Panc1 (cell line): ENCODE measurements around the gene ENOX1. TPM values are rescaled to one million over a fixed set of nuclear protein-coding genes. Genes with fewer than 3 reads are reported as not detected.
A peak's percentile ranks its signal among the peaks of the same experiment; 100 is the strongest.

Experiments used
- ATAC-seq: fragments of 200-7000 bp; cut with Tn5 transposase; 2 replicates; pipeline ENCODE4 v1.9.1; 2020; ENCODE audit warnings: mild to moderate bottlenecking, moderate library complexity
- Bru-seq: library from RNA; stranded (reverse); fragments of 400-500 nt; gene quantifications from one replicate; lab custom pipeline; 2021; lab: Mats Ljungman, UMichigan
- BruChase-seq, 2 experiments: library from RNA; stranded (reverse); fragments of 400-500 nt; gene quantifications; one replicate each; lab custom pipeline; 2021; lab: Mats Ljungman, UMichigan
- BruUV-seq: library from RNA; stranded (reverse); fragments of 400-500 nt; replicated peaks from 2 replicates; lab custom pipeline; 2021; lab: Mats Ljungman, UMichigan
- CTCF ChIA-PET: fragments of 300-600 bp; sonication (Branson Sonifier 250); formaldehyde crosslinking; loops from one replicate; lab custom pipeline; 2022; ENCODE audit warnings: antibody characterized with exemption; lab: Charles Lee
- POLR2A ChIA-PET: fragments of 300-600 bp; sonication (Branson Sonifier 250); formaldehyde crosslinking; loops from one replicate; lab custom pipeline; 2022; ENCODE audit warnings: antibody characterized with exemption; lab: Charles Lee
- DNase-seq: peaks from one replicate; pipeline ENCODE4 v3.0.0-alpha.2; 2010; ENCODE audit warnings: low read depth, low spot score
- H3K27ac ChIP-seq: 2 replicates; pipeline ENCODE4 v1.5.1; 2011; ENCODE audit warnings: mild to moderate bottlenecking, low read length, inconsistent platforms
- H3K27me3 ChIP-seq: fragments of 200-500 bp; sonication (Bioruptor generic); 2 replicates; pipeline ENCODE4 v1.6.0; 2014; ENCODE audit warnings: low read length, inconsistent platforms; ENCODE audit not compliant: control insufficient read depth, insufficient read depth
- H3K36me3 ChIP-seq: fragments of 200-500 bp; sonication (Bioruptor generic); 2 replicates; pipeline ENCODE4 v1.5.1; 2014; ENCODE audit warnings: inconsistent platforms, mild to moderate bottlenecking, low read length, moderate library complexity; ENCODE audit not compliant: control insufficient read depth, insufficient read depth
- H3K4me1 ChIP-seq: 2 replicates; pipeline ENCODE4 v1.5.1; 2011; ENCODE audit warnings: inconsistent platforms, mild to moderate bottlenecking, low read length, moderate library complexity; ENCODE audit not compliant: control insufficient read depth, insufficient read depth
- H3K4me3 ChIP-seq, 2 experiments: 2 replicates each; pipeline ENCODE4 v1.5.1; 2011 to 2012; ENCODE audit warnings: low read depth in 2 of 2, low read length in 2 of 2, mild to moderate bottlenecking in 2 of 2, inconsistent platforms in 1 of 2, moderate library complexity in 1 of 2
- H3K9me3 ChIP-seq: fragments of 200-500 bp; sonication (Bioruptor generic); 2 replicates; pipeline ENCODE4 v1.5.1; 2014; ENCODE audit warnings: low read depth, mild to moderate bottlenecking, inconsistent platforms, low read length, moderate library complexity; ENCODE audit not compliant: control insufficient read depth, insufficient read depth
- POLR2AphosphoS5 ChIP-seq: IDR thresholded peaks from 2 replicates; pipeline ENCODE4 v1.6.1; 2012; ENCODE audit warnings: mild to moderate bottlenecking, low read depth, low read length, moderate library complexity
- SIN3A ChIP-seq: IDR thresholded peaks from 2 replicates; pipeline ENCODE4 v1.6.1; 2012; ENCODE audit warnings: low read depth, mild to moderate bottlenecking, low read length, moderate library complexity, borderline replicate concordance; ENCODE audit not compliant: insufficient read depth
- TCF7L2 ChIP-seq: IDR thresholded peaks from 2 replicates; pipeline ENCODE4 v1.6.1; 2011; ENCODE audit warnings: mild to moderate bottlenecking, low read depth, low read length, inconsistent platforms
- in situ Hi-C: cut with HindIII; loops from 2 replicates; pipeline ENCODE4 v1.10.0; 2016; ENCODE audit warnings: low sequenced_read_pairs, low pct_unique_long_range_greater_than_20kb
- intact Hi-C: fragments of 100-400 bp; cut with micrococcal nuclease; formaldehyde crosslinking; loops from one replicate; pipeline ENCODE4 v1.10.0; 2022; ENCODE audit not compliant: unreplicated experiment
- long read RNA-seq: library from polyadenylated mRNA; unstranded; transcript quantifications from one replicate; pipeline ENCODE4 v2.0.0, GENCODE V29; 2021; ENCODE audit not compliant: unreplicated experiment
- polyA plus RNA-seq: library from polyadenylated mRNA; unstranded; fragments of >200 nt; gene quantifications from one replicate; pipeline ENCODE4 v1.2.1, GENCODE V29; 2012; ENCODE audit warnings: missing spikeins; ENCODE audit not compliant: insufficient read length
- total RNA-seq: library from RNA; stranded (reverse); gene quantifications from one replicate; pipeline ENCODE4 v1.2.1, GENCODE V29; 2021; ENCODE audit not compliant: unreplicated experiment
- TF ChIP-seq, protein P1 (sequence below): fragments of 450-650 bp; IDR thresholded peaks from 2 replicates; pipeline ENCODE4 v1.5.1; 2017; ENCODE audit warnings: mild to moderate bottlenecking
- TF ChIP-seq, protein P2 (sequence below), 2 experiments: IDR thresholded peaks; 2 replicates each; pipeline ENCODE4 v1.6.1; 2011 to 2012; ENCODE audit warnings: low read depth in 2 of 2, control low read depth in 1 of 2, low read length in 1 of 2, mild to moderate bottlenecking in 1 of 2, moderate library complexity in 1 of 2; ENCODE audit not compliant: insufficient read depth in 1 of 2

ENOX1 gene
- total RNA-seq, result 0.23 TPM
- polyA plus RNA-seq, result 0.22 TPM
- percentile 21 among the genes with signal in this experiment for Bru-seq, nascent RNA
- BruChase-seq, experiment 1, labeled RNA remaining after a 2-hour chase, result percentile 19 among the genes with signal in this experiment
- BruChase-seq, experiment 2, labeled RNA remaining after a 6-hour chase, result percentile 14 among the genes with signal in this experiment
- long read RNA-seq, partial matches to known transcripts, result 0 of 1 reads
- long read RNA-seq, other reads (novel, unspliced or antisense), result 1 of 1 reads

DNA sequence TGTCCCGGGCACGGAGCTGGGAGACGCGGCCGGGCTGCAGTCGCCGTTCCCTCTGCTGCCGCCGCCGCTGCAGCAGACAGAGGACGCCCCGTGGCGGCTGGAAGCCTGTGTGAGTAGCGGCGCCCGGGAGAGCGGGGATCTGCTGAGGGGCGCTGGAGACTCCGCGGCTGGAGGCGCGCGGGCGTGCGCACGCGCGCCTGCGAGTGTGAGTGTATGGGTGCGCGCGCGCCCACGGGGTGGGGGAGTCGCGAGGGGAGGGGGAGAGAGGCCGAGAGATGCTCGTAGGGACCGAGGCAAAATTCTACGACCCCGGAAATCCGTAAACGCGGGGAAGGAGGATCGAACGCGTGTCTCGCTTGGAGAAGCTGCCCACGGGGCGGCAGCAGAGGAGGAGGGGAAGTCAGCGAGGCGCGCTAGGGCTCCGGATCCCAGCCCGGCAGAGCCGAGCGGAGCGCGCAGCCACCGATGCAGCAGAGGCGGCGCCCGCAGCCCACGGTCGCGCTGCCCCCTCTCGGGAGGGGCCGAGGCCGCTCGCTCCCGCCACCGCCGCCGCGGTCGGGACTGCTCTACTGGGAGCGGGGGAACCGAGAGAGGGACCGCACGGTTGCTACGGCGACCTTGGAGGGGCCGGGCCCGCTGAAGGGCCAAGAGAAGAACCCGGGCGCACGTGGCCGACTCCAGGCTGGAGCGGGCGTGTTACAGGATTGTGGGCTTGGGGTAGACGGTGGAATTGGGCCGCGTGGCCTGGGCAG lies at the start of gene ENOX1:
Gene ENOX1 (minus strand): TSS at position 207 of the 752 bp plus-strand sequence.
- H3K9me3 ChIP-seq, result no peaks in the 10 kb centered on the region
- DNase-seq, result no peak
- ATAC-seq, result peak; percentile 70
- TF ChIP-seq, protein P1, sequence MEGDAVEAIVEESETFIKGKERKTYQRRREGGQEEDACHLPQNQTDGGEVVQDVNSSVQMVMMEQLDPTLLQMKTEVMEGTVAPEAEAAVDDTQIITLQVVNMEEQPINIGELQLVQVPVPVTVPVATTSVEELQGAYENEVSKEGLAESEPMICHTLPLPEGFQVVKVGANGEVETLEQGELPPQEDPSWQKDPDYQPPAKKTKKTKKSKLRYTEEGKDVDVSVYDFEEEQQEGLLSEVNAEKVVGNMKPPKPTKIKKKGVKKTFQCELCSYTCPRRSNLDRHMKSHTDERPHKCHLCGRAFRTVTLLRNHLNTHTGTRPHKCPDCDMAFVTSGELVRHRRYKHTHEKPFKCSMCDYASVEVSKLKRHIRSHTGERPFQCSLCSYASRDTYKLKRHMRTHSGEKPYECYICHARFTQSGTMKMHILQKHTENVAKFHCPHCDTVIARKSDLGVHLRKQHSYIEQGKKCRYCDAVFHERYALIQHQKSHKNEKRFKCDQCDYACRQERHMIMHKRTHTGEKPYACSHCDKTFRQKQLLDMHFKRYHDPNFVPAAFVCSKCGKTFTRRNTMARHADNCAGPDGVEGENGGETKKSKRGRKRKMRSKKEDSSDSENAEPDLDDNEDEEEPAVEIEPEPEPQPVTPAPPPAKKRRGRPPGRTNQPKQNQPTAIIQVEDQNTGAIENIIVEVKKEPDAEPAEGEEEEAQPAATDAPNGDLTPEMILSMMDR, result peak; percentile 43
- TF ChIP-seq POLR2AphosphoS5, result no peak
- intact Hi-C loops, result loop anchor here (10.0 kb wide), 1 partner anchor 702 kb away; no protein-coding TSS in a partner anchor
- ChIA-PET CTCF (no interaction called here), POLR2A (no interaction called here)
- peaks cover 3% of the 10 kb centered on the region; the same call in 1 of the 2 replicates for H3K4me1 ChIP-seq
- peak within 1 kb of the TSS; percentile 48 to 53 for H3K4me3 ChIP-seq
- no TSS peak for BruUV-seq
- in situ Hi-C loops, result no loop called here
- H3K27me3 ChIP-seq, result peaks cover 2% of the 10 kb centered on the region; the same call in 1 of the 2 replicates
- H3K36me3 ChIP-seq, result no peaks in the 10 kb centered on the region
- H3K27ac ChIP-seq, result no peak within 1 kb of the TSS

DNA sequence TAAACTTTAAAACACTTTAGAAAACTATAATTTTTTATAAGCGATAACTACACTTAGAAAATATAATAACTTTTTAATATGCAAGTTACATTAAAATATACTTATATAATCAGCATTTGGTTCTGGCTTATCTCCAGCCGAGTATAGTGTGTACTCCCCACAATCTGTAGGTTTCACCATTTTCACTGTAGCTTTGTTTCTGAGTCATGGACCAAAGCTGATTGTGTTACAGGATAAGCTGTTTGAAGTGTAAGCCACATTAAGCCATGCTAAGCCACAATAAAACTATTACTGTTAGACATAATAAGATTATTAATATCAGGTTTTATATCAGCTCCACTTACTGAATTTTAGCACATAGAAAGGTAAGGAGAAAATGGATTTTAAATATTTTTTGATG lies 48.9 kb upstream of the ENOX1 start:
- no peak for ATAC-seq

More for the DNA sequence above, 48.9 kb upstream of the ENOX1 start:
- intact Hi-C loops, result no loop called here
- H3K9me3 ChIP-seq, result no peaks in the 10 kb centered on the region
- ChIA-PET POLR2A (no interaction called here), CTCF (no interaction called here)
- no peak overlapping the region for H3K27ac ChIP-seq
- in situ Hi-C loops, result no loop called here
- H3K4me1 ChIP-seq, result no peaks in the 10 kb centered on the region
- no TSS peak for BruUV-seq
- TF ChIP-seq, protein P1, result no peak
- no peak for TF ChIP-seq SIN3A
- TF ChIP-seq, protein P2, sequence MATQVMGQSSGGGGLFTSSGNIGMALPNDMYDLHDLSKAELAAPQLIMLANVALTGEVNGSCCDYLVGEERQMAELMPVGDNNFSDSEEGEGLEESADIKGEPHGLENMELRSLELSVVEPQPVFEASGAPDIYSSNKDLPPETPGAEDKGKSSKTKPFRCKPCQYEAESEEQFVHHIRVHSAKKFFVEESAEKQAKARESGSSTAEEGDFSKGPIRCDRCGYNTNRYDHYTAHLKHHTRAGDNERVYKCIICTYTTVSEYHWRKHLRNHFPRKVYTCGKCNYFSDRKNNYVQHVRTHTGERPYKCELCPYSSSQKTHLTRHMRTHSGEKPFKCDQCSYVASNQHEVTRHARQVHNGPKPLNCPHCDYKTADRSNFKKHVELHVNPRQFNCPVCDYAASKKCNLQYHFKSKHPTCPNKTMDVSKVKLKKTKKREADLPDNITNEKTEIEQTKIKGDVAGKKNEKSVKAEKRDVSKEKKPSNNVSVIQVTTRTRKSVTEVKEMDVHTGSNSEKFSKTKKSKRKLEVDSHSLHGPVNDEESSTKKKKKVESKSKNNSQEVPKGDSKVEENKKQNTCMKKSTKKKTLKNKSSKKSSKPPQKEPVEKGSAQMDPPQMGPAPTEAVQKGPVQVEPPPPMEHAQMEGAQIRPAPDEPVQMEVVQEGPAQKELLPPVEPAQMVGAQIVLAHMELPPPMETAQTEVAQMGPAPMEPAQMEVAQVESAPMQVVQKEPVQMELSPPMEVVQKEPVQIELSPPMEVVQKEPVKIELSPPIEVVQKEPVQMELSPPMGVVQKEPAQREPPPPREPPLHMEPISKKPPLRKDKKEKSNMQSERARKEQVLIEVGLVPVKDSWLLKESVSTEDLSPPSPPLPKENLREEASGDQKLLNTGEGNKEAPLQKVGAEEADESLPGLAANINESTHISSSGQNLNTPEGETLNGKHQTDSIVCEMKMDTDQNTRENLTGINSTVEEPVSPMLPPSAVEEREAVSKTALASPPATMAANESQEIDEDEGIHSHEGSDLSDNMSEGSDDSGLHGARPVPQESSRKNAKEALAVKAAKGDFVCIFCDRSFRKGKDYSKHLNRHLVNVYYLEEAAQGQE (IDR thresholded peaks at IDR 0.05; ENCODE audit: insufficient read depth in 1 of 2, low read depth in 2 of 2, low read length in 1 of 2), result no peak
- TF ChIP-seq TCF7L2, result no peak
- TF ChIP-seq POLR2AphosphoS5, result no peak
- H3K4me3 ChIP-seq, result no peak overlapping the region
- no peak for DNase-seq
- H3K27me3 ChIP-seq, result no peaks in the 10 kb centered on the region
- no peaks in the 10 kb centered on the region for H3K36me3 ChIP-seq
